Right lobe of liver (tissue), 4 donors: Measurements from ENCODE around the gene KLF1.

Source experiments
- CTCF ChIP-seq, 4 donors: fragments of 200-600 bp in 3 of 4; fragments of 450-650 bp in 1 of 4; IDR thresholded peaks; one replicate each; pipeline versions ENCODE4 v1.5.1 to v1.8.0; 2016 to 2022; ENCODE audit warnings: antibody characterized with exemption in 4 of 4, mild to moderate bottlenecking in 2 of 4
- POLR2A ChIP-seq: fragments of 450-650 bp; IDR thresholded peaks from one replicate; pipeline ENCODE4 v1.6.1; 2017; ENCODE audit warnings: antibody characterized with exemption, mild to moderate bottlenecking
- donor health status: DM: no; HTN: no; CAD: no.
- donor health status: DM: no; HTN: no; CAD: no.
- donor health status: DM: no; HTN: yes; CAD: no.

GRCh38 chr19:12891553-12892021 is 4.6 kb upstream of the KLF1 start:
- TF ChIP-seq CTCF (IDR thresholded peaks at IDR 0.05) (no peak), POLR2A (no peak)
